ENCODE measurements around the gene MARCHF5.

DNA sequence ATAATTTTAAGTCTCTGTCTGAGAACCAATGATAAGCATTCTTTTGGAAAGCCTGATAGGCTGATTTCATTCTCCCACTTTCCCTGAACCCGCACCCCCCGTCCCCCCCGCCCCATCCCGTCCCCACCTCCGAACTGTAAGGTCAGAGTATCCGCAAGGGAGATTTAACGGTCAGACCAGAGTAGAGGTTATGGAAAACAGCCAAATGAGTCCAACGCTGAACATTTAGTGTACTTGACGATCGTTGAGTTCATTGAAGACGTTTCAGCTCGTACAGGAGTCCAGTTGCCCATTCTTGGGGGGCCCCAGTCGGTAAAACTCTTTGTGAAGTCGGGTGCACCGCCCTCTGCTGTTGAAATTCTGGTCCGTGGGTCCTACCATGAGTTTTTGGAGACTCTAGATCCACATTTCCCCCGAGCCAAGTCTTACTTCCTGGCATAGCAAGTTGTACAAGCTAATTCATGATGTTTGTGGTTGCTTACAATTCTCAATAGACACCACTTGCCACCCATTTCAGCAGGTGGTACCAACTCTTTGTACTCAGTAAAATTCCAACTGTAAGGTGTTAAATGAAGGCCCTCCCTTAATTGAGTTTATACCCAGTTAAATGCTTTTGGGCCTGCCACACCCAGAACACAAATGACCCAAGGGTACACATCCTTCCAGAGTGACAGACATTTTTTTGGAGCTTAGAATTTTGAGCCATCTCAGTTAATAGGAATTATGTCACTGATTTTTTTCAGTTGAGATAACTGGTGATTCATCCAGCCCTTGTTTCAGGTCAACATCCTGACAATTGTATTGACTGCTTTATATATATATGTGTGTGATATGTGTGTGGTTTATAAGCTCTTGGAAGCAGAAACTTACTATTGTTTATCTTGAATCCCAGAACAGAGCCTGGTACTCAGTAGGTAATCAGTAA is 1.2 kb downstream of the MARCHF5 start:
- TF ChIP-seq, protein P1, sequence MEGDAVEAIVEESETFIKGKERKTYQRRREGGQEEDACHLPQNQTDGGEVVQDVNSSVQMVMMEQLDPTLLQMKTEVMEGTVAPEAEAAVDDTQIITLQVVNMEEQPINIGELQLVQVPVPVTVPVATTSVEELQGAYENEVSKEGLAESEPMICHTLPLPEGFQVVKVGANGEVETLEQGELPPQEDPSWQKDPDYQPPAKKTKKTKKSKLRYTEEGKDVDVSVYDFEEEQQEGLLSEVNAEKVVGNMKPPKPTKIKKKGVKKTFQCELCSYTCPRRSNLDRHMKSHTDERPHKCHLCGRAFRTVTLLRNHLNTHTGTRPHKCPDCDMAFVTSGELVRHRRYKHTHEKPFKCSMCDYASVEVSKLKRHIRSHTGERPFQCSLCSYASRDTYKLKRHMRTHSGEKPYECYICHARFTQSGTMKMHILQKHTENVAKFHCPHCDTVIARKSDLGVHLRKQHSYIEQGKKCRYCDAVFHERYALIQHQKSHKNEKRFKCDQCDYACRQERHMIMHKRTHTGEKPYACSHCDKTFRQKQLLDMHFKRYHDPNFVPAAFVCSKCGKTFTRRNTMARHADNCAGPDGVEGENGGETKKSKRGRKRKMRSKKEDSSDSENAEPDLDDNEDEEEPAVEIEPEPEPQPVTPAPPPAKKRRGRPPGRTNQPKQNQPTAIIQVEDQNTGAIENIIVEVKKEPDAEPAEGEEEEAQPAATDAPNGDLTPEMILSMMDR (IDR thresholded peaks at IDR 0.05; ENCODE audit: low read depth, low read length, missing input control), result no peak
- TF ChIP-seq REST (IDR thresholded peaks at IDR 0.05) (no peak), MAX (IDR thresholded peaks at IDR 0.05) (no peak), JUND (IDR thresholded peaks at IDR 0.05) (no peak), GABPA (IDR thresholded peaks at IDR 0.05 in 1 of 2, conservative IDR thresholded peaks at IDR 0.05 in 1 of 2) (no peak), HNF4G (IDR thresholded peaks at IDR 0.05) (no peak), YY1 (IDR thresholded peaks at IDR 0.05) (no peak), SP1 (IDR thresholded peaks at IDR 0.05) (no peak), TAF1 (conservative IDR thresholded peaks at IDR 0.05) (no peak)

Data from liver (tissue), 3 donors.